Neural progenitor cell (in vitro differentiated cells): ENCODE results near the gene WWOX. TPM values are rescaled to one million over a fixed set of nuclear protein-coding genes. Genes with fewer than 3 reads are reported as not detected.

Experiments used
- DNase-seq: peaks from one replicate; pipeline ENCODE4 v3.0.0-alpha.2; 2016; ENCODE audit warnings: low spot score
- H2AFZ ChIP-seq: fragments of 200-600 bp; sonication (generic); replicated peaks from 2 replicates; pipeline ENCODE4 v1.6.1; 2016; ENCODE audit warnings: antibody characterized with exemption
- H3F3A ChIP-seq: fragments of 200-600 bp; sonication (generic); 2 replicates; pipeline ENCODE4 v1.6.1; 2016; ENCODE audit warnings: antibody characterized with exemption, low read depth
- H3K27ac ChIP-seq: fragments of 200-600 bp; sonication (generic); 2 replicates; pipeline ENCODE4 v1.5.1; 2016; ENCODE audit warnings: mild to moderate bottlenecking
- H3K27me3 ChIP-seq: fragments of 200-600 bp; sonication (generic); 2 replicates; pipeline ENCODE4 v1.6.1; 2016; ENCODE audit warnings: mild to moderate bottlenecking, moderate library complexity
- H3K36me3 ChIP-seq: fragments of 200-600 bp; sonication (generic); 2 replicates; pipeline ENCODE4 v1.5.1; 2016
- H3K4me1 ChIP-seq: fragments of 200-600 bp; sonication (generic); 2 replicates; pipeline ENCODE4 v1.6.1; 2016; ENCODE audit warnings: mixed run types
- H3K4me2 ChIP-seq: fragments of 200-600 bp; sonication (generic); 2 replicates; pipeline ENCODE4 v1.6.1; 2016
- H3K4me3 ChIP-seq: fragments of 200-600 bp; sonication (generic); 2 replicates; pipeline ENCODE4 v1.5.1; 2016
- H3K79me2 ChIP-seq: fragments of 200-600 bp; sonication (generic); 2 replicates; pipeline ENCODE4 v1.6.1; 2016; ENCODE audit warnings: low read depth
- H3K9ac ChIP-seq: fragments of 200-600 bp; sonication (generic); 2 replicates; pipeline ENCODE4 v1.6.1; 2016
- H3K9me3 ChIP-seq: fragments of 200-600 bp; sonication (generic); 2 replicates; pipeline ENCODE4 v1.5.1; 2016; ENCODE audit warnings: low read depth
- H4K20me1 ChIP-seq: fragments of 200-600 bp; sonication (generic); 2 replicates; pipeline ENCODE4 v1.6.1; 2016; ENCODE audit warnings: low read depth
- H3K27ac Mint-ChIP-seq: 3 replicates; pipeline ENCODE4 v1.8.0; 2021; ENCODE audit warnings: mixed read lengths
- H3K27me3 Mint-ChIP-seq: 2 replicates; pipeline ENCODE4 v1.8.0; 2022; ENCODE audit warnings: low read depth, mild to moderate bottlenecking, inconsistent platforms, moderate library complexity, mixed read lengths; ENCODE audit not compliant: insufficient read depth
- H3K36me3 Mint-ChIP-seq: 3 replicates; pipeline ENCODE4 v1.8.0; 2021; ENCODE audit warnings: mixed read lengths
- H3K4me1 Mint-ChIP-seq: 3 replicates; pipeline ENCODE4 v1.8.0; 2021; ENCODE audit warnings: mixed read lengths
- H3K4me3 Mint-ChIP-seq: 3 replicates; pipeline ENCODE4 v1.8.0; 2021; ENCODE audit warnings: mild to moderate bottlenecking, moderate library complexity, mixed read lengths
- H3K9me3 Mint-ChIP-seq: 3 replicates; pipeline ENCODE4 v1.8.0; 2020; ENCODE audit warnings: mixed read lengths
- EZH2 ChIP-seq: fragments of 200-600 bp; sonication (generic); IDR thresholded peaks from 2 replicates; pipeline ENCODE4 v1.6.1; 2017; ENCODE audit warnings: antibody characterized with exemption, mild to moderate bottlenecking, moderate library complexity
- EZH2phosphoT487 ChIP-seq: fragments of 200-600 bp; sonication (generic); IDR thresholded peaks from 2 replicates; pipeline ENCODE4 v1.6.1; 2017; ENCODE audit warnings: antibody characterized with exemption
- total RNA-seq: library from RNA; depleted of rRNA; stranded (reverse); fragments of >200 nt; gene quantifications from 2 replicates; pipeline ENCODE4 v1.2.3, GENCODE V29; 2015; ENCODE audit warnings: low replicate concordance
- TF ChIP-seq, protein P1 (sequence below): fragments of 200-600 bp; sonication (generic); IDR thresholded peaks from 2 replicates; pipeline ENCODE4 v1.5.1; 2017; ENCODE audit warnings: antibody characterized with exemption, mild to moderate bottlenecking

The WWOX gene
- total RNA-seq, 1 donor from 2014 or later, result 63.7 TPM

DNA sequence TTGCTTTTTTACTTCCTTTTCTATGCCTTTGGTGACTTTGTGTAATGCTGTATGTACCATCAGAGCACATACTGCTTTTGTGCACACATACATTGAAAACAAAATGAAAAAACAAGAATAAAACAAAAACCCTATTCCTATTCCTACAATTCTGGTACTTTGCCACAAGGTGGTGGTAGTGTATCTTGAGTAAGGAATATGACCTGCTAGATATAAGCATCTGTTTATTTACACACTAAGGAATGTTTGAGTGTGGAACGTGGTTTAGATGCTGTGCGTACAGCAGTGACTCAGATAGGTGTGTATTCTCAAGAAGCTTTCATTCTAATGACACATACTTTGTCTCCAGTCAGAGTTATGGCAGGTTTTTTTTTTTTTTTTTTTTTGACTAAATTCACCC lies 606.2 kb downstream of the WWOX start:
- H3K9me3 Mint-ChIP-seq, result peaks cover 23% of the 10 kb centered on the region
- Histone ChIP-seq H3K27me3 (no peaks in the 10 kb centered on the region), H3F3A (peaks cover 36% of the 10 kb centered on the region), H3K27ac (no peak overlapping the region), H3K79me2 (no peaks in the 10 kb centered on the region), H3K4me2 (no peak overlapping the region), H2AFZ (no peak overlapping the region), H4K20me1 (peaks cover 8% of the 10 kb centered on the region), H3K36me3 (no peaks in the 10 kb centered on the region), H3K9ac (no peak overlapping the region), H3K9me3 (no peaks in the 10 kb centered on the region), H3K4me1 (peaks cover 39% of the 10 kb centered on the region), H3K4me3 (no peak overlapping the region)
- H3K4me1 Mint-ChIP-seq, result peaks cover 31% of the 10 kb centered on the region
- no peak for TF ChIP-seq EZH2phosphoT487
- TF ChIP-seq, protein P1, sequence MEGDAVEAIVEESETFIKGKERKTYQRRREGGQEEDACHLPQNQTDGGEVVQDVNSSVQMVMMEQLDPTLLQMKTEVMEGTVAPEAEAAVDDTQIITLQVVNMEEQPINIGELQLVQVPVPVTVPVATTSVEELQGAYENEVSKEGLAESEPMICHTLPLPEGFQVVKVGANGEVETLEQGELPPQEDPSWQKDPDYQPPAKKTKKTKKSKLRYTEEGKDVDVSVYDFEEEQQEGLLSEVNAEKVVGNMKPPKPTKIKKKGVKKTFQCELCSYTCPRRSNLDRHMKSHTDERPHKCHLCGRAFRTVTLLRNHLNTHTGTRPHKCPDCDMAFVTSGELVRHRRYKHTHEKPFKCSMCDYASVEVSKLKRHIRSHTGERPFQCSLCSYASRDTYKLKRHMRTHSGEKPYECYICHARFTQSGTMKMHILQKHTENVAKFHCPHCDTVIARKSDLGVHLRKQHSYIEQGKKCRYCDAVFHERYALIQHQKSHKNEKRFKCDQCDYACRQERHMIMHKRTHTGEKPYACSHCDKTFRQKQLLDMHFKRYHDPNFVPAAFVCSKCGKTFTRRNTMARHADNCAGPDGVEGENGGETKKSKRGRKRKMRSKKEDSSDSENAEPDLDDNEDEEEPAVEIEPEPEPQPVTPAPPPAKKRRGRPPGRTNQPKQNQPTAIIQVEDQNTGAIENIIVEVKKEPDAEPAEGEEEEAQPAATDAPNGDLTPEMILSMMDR, result peak; percentile 79
- H3K27ac Mint-ChIP-seq, result no peak overlapping the region
- peaks cover 2% of the 10 kb centered on the region for H3K27me3 Mint-ChIP-seq
- peaks cover 1% of the 10 kb centered on the region for H3K36me3 Mint-ChIP-seq
- H3K4me3 Mint-ChIP-seq, result no peak overlapping the region
- DNase-seq, result peak; percentile 51

DNA sequence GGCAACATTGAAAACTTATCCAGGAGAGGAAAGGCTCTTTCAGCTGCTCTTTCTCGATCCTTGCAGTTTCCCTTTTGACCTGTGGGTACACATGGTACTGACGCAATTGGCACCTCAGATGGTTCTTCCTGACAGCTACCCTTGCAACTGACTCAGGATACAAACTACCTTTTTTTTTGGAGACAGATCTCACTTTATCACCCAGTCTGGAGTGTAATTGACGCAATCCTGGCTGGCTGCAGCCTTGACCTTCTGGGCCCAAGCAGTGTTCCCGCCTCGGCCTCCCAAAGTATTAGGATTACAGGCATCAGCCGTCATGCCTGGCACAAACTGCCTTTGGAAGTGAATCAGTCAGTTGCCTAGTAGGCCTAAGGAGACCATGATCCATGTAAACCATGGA lies 607.2 kb downstream of the WWOX start:
- Histone ChIP-seq H3K9me3 (no peaks in the 10 kb centered on the region), H3K27ac (no peak overlapping the region), H3K4me3 (no peak overlapping the region), H2AFZ (no peak overlapping the region), H3K4me2 (no peak overlapping the region), H3K27me3 (no peaks in the 10 kb centered on the region), H3K4me1 (peaks cover 39% of the 10 kb centered on the region), H3K36me3 (no peaks in the 10 kb centered on the region), H3K79me2 (no peaks in the 10 kb centered on the region), H3K9ac (no peak overlapping the region), H3F3A (peaks cover 36% of the 10 kb centered on the region), H4K20me1 (peaks cover 8% of the 10 kb centered on the region)
- Mint-ChIP-seq H3K9me3 (peaks cover 23% of the 10 kb centered on the region), H3K4me1 (peaks cover 31% of the 10 kb centered on the region), H3K27ac (no peak overlapping the region), H3K36me3 (peaks cover 1% of the 10 kb centered on the region), H3K27me3 (peaks cover 3% of the 10 kb centered on the region), H3K4me3 (no peak overlapping the region)
- no peak for TF ChIP-seq EZH2phosphoT487
- no peak for TF ChIP-seq EZH2
- TF ChIP-seq, protein P1, result no peak
- DNase-seq, result no peak

DNA sequence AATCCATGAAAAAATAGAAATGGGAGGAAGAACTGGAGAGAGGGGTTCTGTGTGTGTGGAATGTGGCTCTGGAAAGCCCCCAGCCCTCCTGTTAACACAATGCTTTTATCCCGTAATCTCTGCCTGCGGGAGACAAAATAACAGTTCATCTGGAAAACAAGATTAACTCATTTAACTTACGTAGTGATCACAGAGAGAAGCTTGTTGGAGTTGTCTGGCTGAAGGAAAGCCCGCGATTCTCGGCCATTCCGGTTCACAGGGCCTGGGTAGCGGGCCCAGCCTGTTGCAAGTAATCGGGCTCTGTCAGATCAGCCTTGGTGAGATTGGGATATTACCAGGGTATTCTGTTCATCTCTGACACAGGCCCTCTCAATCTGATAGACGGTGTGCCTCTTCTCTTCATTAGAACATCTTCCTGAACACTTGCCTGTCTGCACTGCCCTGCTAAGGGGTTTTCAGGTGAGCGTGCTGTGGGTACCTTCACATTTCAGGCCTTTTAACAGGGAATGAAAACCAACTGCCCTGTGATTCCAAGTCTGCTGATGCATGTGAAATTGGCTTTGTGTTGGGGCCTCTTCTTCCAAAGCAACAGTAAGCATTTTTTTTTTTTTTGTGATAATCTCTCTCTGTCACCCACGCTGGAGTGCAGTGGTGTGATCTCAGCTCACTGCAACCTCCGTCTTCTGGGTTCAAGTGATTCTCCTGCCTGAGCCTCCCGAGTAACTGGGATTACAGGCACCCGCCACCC lies 609.9 kb downstream of the WWOX start:
- H3K9me3 ChIP-seq, result no peaks in the 10 kb centered on the region
- peaks cover 8% of the 10 kb centered on the region for H4K20me1 ChIP-seq
- peak; percentile 74 for TF ChIP-seq EZH2phosphoT487
- TF ChIP-seq EZH2, result no peak
- peak overlapping the region; percentile 11 for H3K4me3 ChIP-seq
- H3K9ac ChIP-seq, result no peak overlapping the region
- H3F3A ChIP-seq, result peaks cover 36% of the 10 kb centered on the region
- H3K27ac Mint-ChIP-seq, result peak overlapping the region; percentile 94
- peaks cover 1% of the 10 kb centered on the region for H3K36me3 Mint-ChIP-seq
- peak; percentile 95 for DNase-seq
- H2AFZ ChIP-seq, result no peak overlapping the region
- H3K4me2 ChIP-seq, result peak overlapping the region; percentile 68
- no peaks in the 10 kb centered on the region for H3K36me3 ChIP-seq
- peaks cover 4% of the 10 kb centered on the region for H3K27me3 Mint-ChIP-seq
- H3K4me1 ChIP-seq, result peaks cover 39% of the 10 kb centered on the region
- no peaks in the 10 kb centered on the region for H3K27me3 ChIP-seq
- H3K4me1 Mint-ChIP-seq, result peaks cover 26% of the 10 kb centered on the region
- peaks cover 18% of the 10 kb centered on the region for H3K9me3 Mint-ChIP-seq
- no peaks in the 10 kb centered on the region for H3K79me2 ChIP-seq
- H3K4me3 Mint-ChIP-seq, result peak overlapping the region; percentile 6
- peak overlapping the region; percentile 91 for H3K27ac ChIP-seq

DNA sequence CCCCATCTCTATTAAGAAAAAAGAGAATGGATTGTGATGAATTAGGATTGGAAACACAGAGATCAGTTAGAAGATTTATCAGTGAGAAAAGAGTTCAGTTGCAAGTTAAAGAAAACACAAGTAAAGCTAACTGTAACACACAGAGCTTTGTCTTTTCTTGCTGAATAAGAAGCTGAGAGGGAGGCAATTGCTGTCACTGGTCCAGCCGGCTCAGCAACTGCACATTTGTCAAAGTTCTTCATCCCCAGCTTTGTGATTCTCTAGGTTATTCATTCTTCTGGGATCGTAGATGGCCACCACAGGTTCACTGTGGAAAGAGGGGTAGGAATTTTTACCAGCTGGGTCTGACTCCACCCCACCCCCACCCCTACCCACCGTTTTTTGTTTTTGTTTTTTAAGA lies 615.7 kb downstream of the WWOX start:
- Histone ChIP-seq H3K9ac (no peak overlapping the region), H4K20me1 (no peaks in the 10 kb centered on the region), H3F3A (peaks cover 5% of the 10 kb centered on the region), H2AFZ (no peak overlapping the region), H3K79me2 (no peaks in the 10 kb centered on the region), H3K4me2 (no peak overlapping the region), H3K36me3 (no peaks in the 10 kb centered on the region), H3K4me1 (peaks cover 7% of the 10 kb centered on the region), H3K4me3 (no peak overlapping the region), H3K27me3 (no peaks in the 10 kb centered on the region), H3K9me3 (no peaks in the 10 kb centered on the region), H3K27ac (no peak overlapping the region)
- TF ChIP-seq EZH2 (no peak), EZH2phosphoT487 (no peak)
- TF ChIP-seq, protein P1, result no peak
- Mint-ChIP-seq H3K27ac (no peak overlapping the region), H3K4me1 (peaks cover 10% of the 10 kb centered on the region), H3K9me3 (peaks cover 2% of the 10 kb centered on the region), H3K4me3 (no peak overlapping the region), H3K27me3 (peaks cover 2% of the 10 kb centered on the region), H3K36me3 (no peaks in the 10 kb centered on the region)
- no peak for DNase-seq
